H1 (cell line): Measurements from ENCODE around the gene ATP5F1C. TPM values are rescaled to one million over a fixed set of nuclear protein-coding genes. Genes with fewer than 3 reads are reported as not detected.

Experiments used
- CTCF ChIA-PET: fragments of 300-600 bp; sonication (Branson Sonifier 250); formaldehyde crosslinking; loops from one replicate; lab custom pipeline; 2021; ENCODE audit not compliant: partially characterized antibody; lab: Charles Lee
- POLR2A ChIA-PET: fragments of 300-600 bp; sonication (Branson Sonifier 250); formaldehyde crosslinking; loops from one replicate; lab custom pipeline; 2021; ENCODE audit warnings: inconsistent platforms; ENCODE audit not compliant: partially characterized antibody; lab: Charles Lee
- DNase-seq, 2 experiments: peaks; one replicate each; pipeline versions ENCODE4 v3.0.0 to v3.0.0-alpha.2; 2010 to 2022; ENCODE audit warnings: low spot score in 2 of 2, low read depth in 1 of 2, mixed read lengths in 1 of 2
- FAIRE-seq: peaks from 2 replicates; lab custom pipeline; 2011; peaks lifted over from hg19 to GRCh38; lab: Jason Lieb, UNC
- H2AFZ ChIP-seq: 2 replicates; pipeline ENCODE4 v1.8.1; 2012; ENCODE audit warnings: low read length, inconsistent platforms
- H2AK5ac ChIP-seq: 2 replicates; pipeline ENCODE4 v1.6.1; 2013; ENCODE audit warnings: low read depth, low read length
- H2BK120ac ChIP-seq: replicated peaks from 2 replicates; pipeline ENCODE3; 2013; ENCODE audit warnings: low read depth, low read length, inconsistent platforms
- H2BK12ac ChIP-seq: 2 replicates; pipeline ENCODE4 v1.6.1; 2013; ENCODE audit warnings: low read depth, low read length
- H2BK15ac ChIP-seq: 2 replicates; pipeline ENCODE4 v1.6.1; 2013; ENCODE audit warnings: low read length
- H2BK20ac ChIP-seq: 2 replicates; pipeline ENCODE4 v1.6.1; 2013; ENCODE audit warnings: low read length
- H2BK5ac ChIP-seq: 2 replicates; pipeline ENCODE4 v1.6.1; 2013; ENCODE audit warnings: low read depth, low read length
- H3K14ac ChIP-seq: 2 replicates; pipeline ENCODE4 v1.6.1; 2013; ENCODE audit warnings: inconsistent platforms; ENCODE audit not compliant: insufficient read length
- H3K18ac ChIP-seq: 2 replicates; pipeline ENCODE4 v1.6.1; 2013; ENCODE audit warnings: low read length; ENCODE audit errors: extremely low read depth
- H3K23ac ChIP-seq: 2 replicates; pipeline ENCODE4 v1.6.1; 2013; ENCODE audit warnings: inconsistent platforms; ENCODE audit not compliant: insufficient read length
- H3K23me2 ChIP-seq: 2 replicates; pipeline ENCODE4 v1.6.1; 2013; ENCODE audit warnings: low read depth, low read length
- H3K27ac ChIP-seq: 2 replicates; pipeline ENCODE4 v1.6.1; 2011; ENCODE audit warnings: low read depth, low read length, inconsistent platforms
- H3K27me3 ChIP-seq, 4 experiments: replicated peaks in 1 of 4; 1 replicate in 1 of 4; 2 replicates in 3 of 4; pipeline versions ENCODE4 v1.6.1 to v1.8.1; 2011 to 2013; ENCODE audit warnings: low read length in 3 of 4, mild to moderate bottlenecking in 3 of 4, inconsistent platforms in 2 of 4, mixed read lengths in 2 of 4, moderate library complexity in 1 of 4; ENCODE audit not compliant: control insufficient read depth in 3 of 4, insufficient read depth in 3 of 4; ENCODE audit errors: extremely low read depth in 1 of 4
- H3K36me3 ChIP-seq, 4 experiments: 2 replicates each; pipeline versions ENCODE4 v1.6.1 to v1.8.1; 2011 to 2013; ENCODE audit warnings: mild to moderate bottlenecking in 4 of 4, low read length in 3 of 4, moderate library complexity in 2 of 4, control low read depth in 1 of 4, inconsistent platforms in 1 of 4; ENCODE audit not compliant: insufficient read depth in 4 of 4, control insufficient read depth in 2 of 4
- H3K4ac ChIP-seq: replicated peaks from 2 replicates; pipeline ENCODE3; 2013; ENCODE audit warnings: low read length, low read depth, mixed read lengths, inconsistent platforms; ENCODE audit not compliant: insufficient read length
- H3K4me1 ChIP-seq, 4 experiments: replicated peaks in 1 of 4; 1 replicate in 1 of 4; 2 replicates in 3 of 4; pipeline versions ENCODE4 v1.6.1 to v1.8.1; 2011 to 2013; ENCODE audit warnings: low read length in 3 of 4, inconsistent platforms in 2 of 4, mixed read lengths in 1 of 4; ENCODE audit not compliant: insufficient read depth in 4 of 4, control insufficient read depth in 3 of 4
- H3K4me2 ChIP-seq, 2 experiments: 2 replicates each; pipeline versions ENCODE4 v1.6.1 to v1.8.1; 2011 to 2013; ENCODE audit warnings: low read depth in 2 of 2, low read length in 2 of 2, control low read depth in 1 of 2, inconsistent platforms in 1 of 2, mild to moderate bottlenecking in 1 of 2; ENCODE audit not compliant: insufficient read depth in 1 of 2
- H3K4me3 ChIP-seq, 4 experiments: fragments of 200-600, 300-600 bp in 1 of 4; sonication (generic), shearing (Covaris generic), sonication (Bioruptor Twin) in 1 of 4; 2 replicates each; pipeline versions ENCODE4 v1.5.1 to v1.8.1; 2011 to 2016; ENCODE audit warnings: low read length in 4 of 4, low read depth in 3 of 4, control low read depth in 2 of 4, inconsistent platforms in 2 of 4, mild to moderate bottlenecking in 2 of 4, mixed read lengths in 1 of 4, moderate library complexity in 1 of 4; ENCODE audit not compliant: insufficient read depth in 2 of 4; ENCODE audit errors: extremely low read depth in 1 of 4
- H3K56ac ChIP-seq: replicated peaks from 2 replicates; pipeline ENCODE3; 2013; ENCODE audit warnings: low read depth, mild to moderate bottlenecking, mixed read lengths, low read length, inconsistent platforms; ENCODE audit not compliant: insufficient read length
- H3K79me1 ChIP-seq: 2 replicates; pipeline ENCODE4 v1.6.1; 2013; ENCODE audit warnings: low read depth, low read length, control low read depth
- H3K79me2 ChIP-seq, 2 experiments: 2 replicates each; pipeline versions ENCODE4 v1.6.1 to v1.8.1; 2012 to 2013; ENCODE audit warnings: low read length in 2 of 2, mild to moderate bottlenecking in 2 of 2, inconsistent platforms in 1 of 2; ENCODE audit not compliant: insufficient read depth in 2 of 2, control insufficient read depth in 1 of 2
- H3K9ac ChIP-seq, 4 experiments: replicated peaks in 1 of 4; 1 replicate in 1 of 4; 2 replicates in 3 of 4; pipeline versions ENCODE4 v1.6.1 to v1.8.1; 2011 to 2013; ENCODE audit warnings: low read depth in 3 of 4, low read length in 3 of 4, control low read depth in 2 of 4, mild to moderate bottlenecking in 2 of 4, moderate library complexity in 2 of 4, inconsistent platforms in 1 of 4; ENCODE audit errors: extremely low read depth in 1 of 4
- H3K9me3 ChIP-seq, 2 experiments: 2 replicates each; pipeline versions ENCODE4 v1.6.1 to v1.8.1; 2012 to 2013; ENCODE audit warnings: mild to moderate bottlenecking in 2 of 2, moderate library complexity in 2 of 2, control low read depth in 1 of 2, inconsistent platforms in 1 of 2, low read depth in 1 of 2, low read length in 1 of 2, mixed read lengths in 1 of 2; ENCODE audit not compliant: insufficient read depth in 2 of 2
- H4K20me1 ChIP-seq, 2 experiments: replicated peaks in 1 of 2; 2 replicates each; pipeline versions ENCODE3 to v1.8.1; 2011 to 2013; ENCODE audit warnings: inconsistent platforms in 2 of 2, low read length in 2 of 2, mild to moderate bottlenecking in 1 of 2; ENCODE audit not compliant: insufficient read depth in 2 of 2, control insufficient read depth in 1 of 2
- H4K5ac ChIP-seq: 2 replicates; pipeline ENCODE4 v1.6.1; 2013; ENCODE audit warnings: low read length, low read depth, mixed read lengths, inconsistent platforms; ENCODE audit not compliant: insufficient read length
- H4K8ac ChIP-seq: 2 replicates; pipeline ENCODE4 v1.8.0; 2013; ENCODE audit warnings: mild to moderate bottlenecking, moderate library complexity, low read length, inconsistent platforms; ENCODE audit not compliant: insufficient read depth; ENCODE audit errors: extremely low read depth
- H4K91ac ChIP-seq: replicated peaks from 2 replicates; pipeline ENCODE3; 2013; ENCODE audit warnings: low read length, mixed read lengths, inconsistent platforms; ENCODE audit not compliant: insufficient read length
- CREB1 ChIP-seq: IDR thresholded peaks from 2 replicates; pipeline ENCODE4 v1.6.1; 2012; ENCODE audit warnings: inconsistent platforms
- RXRA ChIP-seq: IDR thresholded peaks from 2 replicates; pipeline ENCODE4 v1.6.1; 2011; ENCODE audit warnings: low read depth, mild to moderate bottlenecking, low read length, moderate library complexity; ENCODE audit not compliant: insufficient read depth
- WGBS, 2 experiments: shearing (Covaris generic) in 1 of 2; methylation state at CpG; one replicate each; pipeline versions ENCODE4 v1.1.6 to v1.1.7; 2013 to 2015; ENCODE audit warnings: low lambda C conversion rate in 2 of 2, mixed read lengths in 2 of 2, inconsistent platforms in 1 of 2, low coverage in 1 of 2, missing lambda C conversion rate in 1 of 2; ENCODE audit not compliant: insufficient replicate concordance in 2 of 2, insufficient coverage in 1 of 2, insufficient read length in 1 of 2; ENCODE audit errors: extremely low coverage in 1 of 2, missing lambda C conversion rate in 1 of 2; 5-methylcytosine and 5-hydroxymethylcytosine counted together
- polyA plus RNA-seq, 7 experiments: library from polyadenylated mRNA; depleted of rRNA in 3 of 7; stranded (reverse) in 5 of 7; unstranded in 2 of 7; fragments of >200 nt in 5 of 7; fragments of 200-250 nt in 2 of 7; gene quantifications; 1 replicate in 5 of 7; 2 replicates in 1 of 7; 4 replicates in 1 of 7; pipeline versions ENCODE4 v1.2.1 to v1.2.3, GENCODE V29; 2011 to 2013; ENCODE audit warnings: missing spikeins in 2 of 7, mixed read lengths in 2 of 7
- total RNA-seq: library from RNA; stranded (reverse); fragmentation: NEBNext Ultra II Directional; extraction: Animal tissue kit (Norgen Biotek cat#: 25700); gene quantifications from 2 replicates; pipeline ENCODE4 v1.2.1, GENCODE V29; 2021

The ATP5F1C gene
- total and polyA plus RNA-seq, 2 of the 8 experiments (the other 6 are each of a cell fraction or from before 2014, with no cell fraction given) = 221 to 265 TPM

DNA sequence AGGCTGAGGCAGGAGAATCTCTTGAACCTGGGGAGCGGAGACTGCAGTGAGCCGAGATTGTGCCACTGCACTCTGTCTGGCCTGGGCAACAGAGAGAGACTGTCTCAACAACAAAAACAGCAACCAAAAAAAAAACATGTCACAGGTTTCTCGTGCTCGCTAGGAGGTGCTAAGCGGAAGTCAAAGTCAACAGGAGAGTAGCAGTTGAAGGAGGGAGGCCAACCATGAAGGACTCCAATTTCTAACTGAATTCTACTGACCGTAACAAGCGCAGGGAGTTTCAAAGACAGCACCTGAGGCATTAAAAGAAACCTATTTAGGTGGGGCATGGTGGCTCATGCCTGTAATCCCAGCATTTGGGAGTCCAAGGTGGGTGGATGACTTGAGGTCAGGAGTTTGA lies 19.6 kb upstream of the ATP5F1C start:
- POLR2A ChIA-PET = no interaction called here

More for the DNA sequence above, 19.6 kb upstream of the ATP5F1C start:
- Histone ChIP-seq H3K4ac (no peak overlapping the region), H2AK5ac (no peak overlapping the region), H3K18ac (no peak overlapping the region), H2AFZ (no peak overlapping the region), H3K4me3 (no peak overlapping the region), H2BK15ac (no peak overlapping the region), H3K27ac (no peak overlapping the region), H3K23ac (no peak overlapping the region), H4K20me1 (no peaks in the 10 kb centered on the region), H3K9ac (no peak overlapping the region), H2BK20ac (no peak overlapping the region), H3K36me3 (peaks cover 0 to 54% (median 26%) of the 10 kb centered on the region in 4 experiments; a peak in 7 of 8 replicates), H3K4me2 (no peak overlapping the region), H2BK5ac (no peak overlapping the region), H3K56ac (no peak overlapping the region), H3K4me1 (no peaks in the 10 kb centered on the region), H2BK120ac (no peak overlapping the region), H3K79me2 (no peaks in the 10 kb centered on the region), H3K23me2 (no peaks in the 10 kb centered on the region), H3K14ac (no peak overlapping the region), H4K5ac (no peak overlapping the region), H4K8ac (no peak overlapping the region), H3K79me1 (no peaks in the 10 kb centered on the region), H2BK12ac (no peak overlapping the region), H3K9me3 (no peaks in the 10 kb centered on the region), H3K27me3 (no peaks in the 10 kb centered on the region)
- DNase-seq = no peak
- 96% methylated on average over 7 of the region's 7 CpGs; no CpG with 5 or more reads in 1 of the 2 experiments for WGBS, 2 experiments
- CTCF ChIA-PET = interaction anchor here (1.2 kb wide), 1 partner anchor 243 kb away, joined by 3 read pairs; no protein-coding TSS in a partner anchor
- no peak for FAIRE-seq
- TF ChIP-seq CREB1 = no peak
- no peak for TF ChIP-seq RXRA
- TF ChIP-seq, all 59 proteins: peak for 0
- no peak overlapping the region for H4K91ac ChIP-seq
